Left renal cortex interstitium (tissue), 4 donors: ENCODE measurements around the gene SEMA3G. TPM values are rescaled to one million over a fixed set of nuclear protein-coding genes. Genes with fewer than 3 reads are reported as not detected.

Experiments used
- polyA plus RNA-seq, 4 donors: library from polyadenylated mRNA; unstranded; fragments of 120-200 nt; gene quantifications; one replicate each; pipeline ENCODE4 v1.2.1, GENCODE V29; 2013; ENCODE audit not compliant: insufficient read length in 4 of 4

Gene SEMA3G
- polyA plus RNA-seq, 4 donors, result 28.5 to 35.3 (median 30.1) TPM

Other genes with a start within 250 kb of the SEMA3G start
- 10 to 100 TPM; 44.4 to 48.8 (median 47.9) TPM for gene ALAS1, start 246.9 kb downstream of the SEMA3G start, polyA plus RNA-seq
- under 1 TPM; 0.17 to 0.33 (median 0.18) TPM for gene TLR9, start 219.5 kb downstream of the SEMA3G start, polyA plus RNA-seq
- 10 to 100 TPM; 25.9 to 40.3 (median 32.0) TPM for gene TWF2, start 205.9 kb downstream of the SEMA3G start, polyA plus RNA-seq
- gene PPM1M, start 199.3 kb downstream of the SEMA3G start, polyA plus RNA-seq, result 10 to 100 TPM; 19.3 to 22.3 (median 20.0) TPM
- 100 to 1,000 TPM in 2 of 4 donors, 10 to 100 TPM in 2; 91.4 to 111 (median 101) TPM for gene WDR82, start 166.5 kb downstream of the SEMA3G start, polyA plus RNA-seq
- gene GLYCTK, start 157.3 kb downstream of the SEMA3G start, polyA plus RNA-seq, result 10 to 100 TPM; 26.5 to 45.0 (median 38.3) TPM
- gene DNAH1, start 128.8 kb downstream of the SEMA3G start, polyA plus RNA-seq, result 10 to 100 TPM in 2 of 4 donors, 1 to 10 TPM in 2; 5.9 to 14.9 (median 10.7) TPM
- gene BAP1, start 35.1 kb downstream of the SEMA3G start, polyA plus RNA-seq, result 10 to 100 TPM; 81.2 to 96.7 (median 89.3) TPM
- gene PHF7, start 34.4 kb downstream of the SEMA3G start, polyA plus RNA-seq, result 10 to 100 TPM in 2 of 4 donors, 1 to 10 TPM in 2; 7.1 to 12.8 (median 10.1) TPM
- 1 to 10 TPM; 4.8 to 8.1 (median 7.6) TPM for gene TNNC1, start 8.9 kb upstream of the SEMA3G start, polyA plus RNA-seq
- 100 to 1,000 TPM in 2 of 4 donors, 10 to 100 TPM in 2; 85.4 to 152 (median 117) TPM for gene NISCH, start 10.5 kb upstream of the SEMA3G start, polyA plus RNA-seq
- gene STAB1, start 50.2 kb upstream of the SEMA3G start, polyA plus RNA-seq, result 10 to 100 TPM; 31.2 to 44.5 (median 36.5) TPM
- 100 to 1,000 TPM; 137 to 189 (median 145) TPM for gene NT5DC2, start 88.8 kb upstream of the SEMA3G start, polyA plus RNA-seq
- gene UQCC5, start 91.5 kb upstream of the SEMA3G start, polyA plus RNA-seq, result 10 to 100 TPM; 14.9 to 31.4 (median 21.3) TPM
- 10 to 100 TPM; 53.5 to 64.5 (median 56.1) TPM for gene PBRM1, start 240.8 kb upstream of the SEMA3G start, polyA plus RNA-seq
- 100 to 1,000 TPM in 2 of 4 donors, 10 to 100 TPM in 2; 91.3 to 125 (median 98.8) TPM for gene GNL3, start 240.9 kb upstream of the SEMA3G start, polyA plus RNA-seq